Stimulated activated CD8-positive, alpha-beta memory T cell treated with anti-CD3 and anti-CD28 coated beads, Interleukin-2, amount 100 ng/mL, for 48 hours (primary cell): ENCODE data around the gene PHC3.

Experiments used
- DNase-seq, 2 donors: peaks; one replicate each; pipeline ENCODE4 v3.0.0-alpha.2; 2020; ENCODE audit warnings: low read depth in 2 of 2

Gene PHC3

DNA sequence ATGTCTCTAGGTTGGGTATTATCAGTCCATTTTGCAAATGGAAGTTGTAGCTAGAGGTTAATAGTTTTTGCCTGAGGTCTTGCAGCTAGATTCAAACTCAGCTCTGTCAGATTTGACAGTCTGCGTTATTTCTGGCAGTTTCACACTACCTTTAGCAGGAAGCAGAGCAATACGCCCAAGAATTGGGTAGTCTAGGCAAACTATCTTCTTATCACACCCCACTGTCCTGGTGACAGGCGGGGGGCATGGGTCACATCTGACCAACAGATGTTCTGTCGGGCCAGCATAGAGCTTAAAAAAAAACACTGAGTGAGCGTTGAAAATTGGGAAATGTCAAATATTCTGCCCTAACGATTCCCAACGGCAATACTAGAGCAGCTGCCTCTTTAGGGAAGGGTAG lies 138.0 kb downstream of the PHC3 start:
- no peak for DNase-seq

DNA sequence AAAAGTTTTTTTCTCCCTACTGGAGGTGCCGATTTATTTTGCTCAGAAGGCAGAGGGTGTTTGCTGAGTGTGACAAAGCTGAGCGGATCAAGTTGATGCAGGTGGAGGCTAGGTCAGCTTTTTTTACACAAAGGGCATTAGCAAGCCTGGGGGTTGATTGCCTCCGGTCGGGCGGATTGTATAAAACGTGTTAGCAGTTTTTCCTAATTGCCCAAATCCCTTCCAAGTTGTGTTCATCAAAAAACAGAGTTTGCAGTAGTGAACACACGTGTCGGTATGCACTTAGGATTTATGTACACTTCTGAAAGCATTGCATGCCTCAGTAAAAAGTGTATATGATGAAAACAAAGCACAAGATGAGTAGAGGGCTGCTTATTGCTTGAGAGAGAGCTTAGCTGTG lies 141.1 kb downstream of the PHC3 start:
- no peak for DNase-seq

DNA sequence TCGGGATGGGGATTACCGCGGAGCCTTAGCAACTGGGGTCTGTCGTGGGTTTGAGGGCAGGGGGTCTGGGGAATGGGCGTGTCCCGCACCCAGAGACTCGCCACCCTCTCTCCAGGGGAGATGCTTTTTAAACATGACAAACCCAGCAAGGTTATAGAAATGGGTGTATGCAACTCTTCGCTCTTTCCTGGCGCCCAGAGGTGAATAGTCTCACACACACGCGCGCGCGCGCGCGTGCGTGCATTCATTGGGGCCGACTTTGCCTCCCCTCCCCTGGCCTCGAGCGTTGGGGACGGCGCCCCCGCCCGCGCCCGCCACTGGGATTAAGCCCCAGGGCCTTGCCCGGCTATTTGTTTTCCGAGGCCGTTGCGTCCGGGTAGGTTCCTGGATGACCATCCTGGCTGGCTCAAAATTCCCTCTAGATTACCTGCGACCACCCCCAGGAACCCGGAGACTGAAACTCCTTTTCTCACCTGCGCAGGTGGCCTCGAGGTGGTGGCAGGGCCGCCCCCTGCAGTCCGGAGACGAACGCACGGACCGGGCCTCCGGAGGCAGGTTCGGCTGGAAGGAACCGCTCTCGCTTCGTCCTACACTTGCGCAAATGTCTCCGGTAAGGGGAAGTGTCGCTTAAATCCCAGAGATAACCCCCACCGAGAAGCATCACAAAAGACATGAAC lies 143.0 kb downstream of the PHC3 start:
- no peak for DNase-seq
